Measurements from ENCODE around the gene H2AZ2. TPM values are rescaled to one million over a fixed set of nuclear protein-coding genes. Genes with fewer than 3 reads are reported as not detected.
A peak's percentile ranks its signal among the peaks of the same experiment; 100 is the strongest.

Gene H2AZ2
- total and polyA plus RNA-seq, 9 donors = 110 to 185 (median 135) TPM

- 90% methylated on average over 2 of the region's 5 CpGs for WGBS (ENCODE audit: insufficient coverage)
- H3K9me3 ChIP-seq (replicated peaks; ENCODE audit: control insufficient read depth, low read depth, low read length) = no peaks in the 10 kb centered on the region
- H3K4me1 ChIP-seq (ENCODE audit: control insufficient read depth, insufficient read depth, low read length) = peaks cover 8% of the 10 kb centered on the region
- no peak overlapping the region for H3K27ac ChIP-seq (ENCODE audit: low read length)
- no peak overlapping the region for H3K4me3 ChIP-seq (ENCODE audit: low read length)
- H3K27me3 ChIP-seq (ENCODE audit: control insufficient read depth, insufficient read depth, low read length) = no peaks in the 10 kb centered on the region
- H3K36me3 ChIP-seq (ENCODE audit: control insufficient read depth, insufficient read depth, low read length) = peaks cover 53% of the 10 kb centered on the region
- no peak for DNase-seq
These were observed 46.0 kb downstream of the H2AZ2 start for GRCh38 chr7:44801890-44802289.

GRCh38 chr7:44799939-44800338, 47.9 kb downstream of the H2AZ2 start:
- peaks cover 53% of the 10 kb centered on the region for H3K36me3 ChIP-seq (ENCODE audit: control insufficient read depth, insufficient read depth, low read length)
- 82% methylated on average over 2 of the region's 4 CpGs for WGBS (ENCODE audit: insufficient coverage)

GRCh38 chr7:44798649-44799305, 49.1 kb downstream of the H2AZ2 start:
- H3K36me3 ChIP-seq (ENCODE audit: control insufficient read depth, insufficient read depth, low read length) = peaks cover 46% of the 10 kb centered on the region

More at GRCh38 chr7:44799939-44800338, 47.9 kb downstream of the H2AZ2 start:
- DNase-seq = no peak
- H3K4me3 ChIP-seq (ENCODE audit: low read length) = no peak overlapping the region
- peaks cover 16% of the 10 kb centered on the region for H3K4me1 ChIP-seq (ENCODE audit: control insufficient read depth, insufficient read depth, low read length)
- no peaks in the 10 kb centered on the region for H3K9me3 ChIP-seq (replicated peaks; ENCODE audit: control insufficient read depth, low read depth, low read length)
- no peaks in the 10 kb centered on the region for H3K27me3 ChIP-seq (ENCODE audit: control insufficient read depth, insufficient read depth, low read length)
- no peak overlapping the region for H3K27ac ChIP-seq (ENCODE audit: low read length)

GRCh38 chr7:44797329-44798258, 50.3 kb downstream of the H2AZ2 start:
- peaks cover 34% of the 10 kb centered on the region for H3K36me3 ChIP-seq (ENCODE audit: control insufficient read depth, insufficient read depth, low read length)
- peak; percentile 97 for DNase-seq
- 10% methylated on average over 2 of the region's 26 CpGs for whole genome bisulfite sequencing (ENCODE audit: insufficient coverage)
- no peaks in the 10 kb centered on the region for H3K27me3 ChIP-seq (ENCODE audit: control insufficient read depth, insufficient read depth, low read length)
- H3K4me1 ChIP-seq (ENCODE audit: control insufficient read depth, insufficient read depth, low read length) = peaks cover 16% of the 10 kb centered on the region
- H3K4me3 ChIP-seq (ENCODE audit: low read length) = peak overlapping the region; percentile 68
- peak overlapping the region; percentile 99 for H3K27ac ChIP-seq (ENCODE audit: low read length)
- H3K9me3 ChIP-seq (replicated peaks; ENCODE audit: control insufficient read depth, low read depth, low read length) = no peaks in the 10 kb centered on the region

More at GRCh38 chr7:44798649-44799305, 49.1 kb downstream of the H2AZ2 start:
- no peaks in the 10 kb centered on the region for H3K27me3 ChIP-seq (ENCODE audit: control insufficient read depth, insufficient read depth, low read length)
- peak overlapping the region; percentile 68 for H3K4me3 ChIP-seq (ENCODE audit: low read length)
- WGBS (ENCODE audit: insufficient coverage) = no CpG with 5 or more reads among the region's 2 CpGs
- H3K9me3 ChIP-seq (replicated peaks; ENCODE audit: control insufficient read depth, low read depth, low read length) = no peaks in the 10 kb centered on the region
- no peak for DNase-seq
- H3K27ac ChIP-seq (ENCODE audit: low read length) = no peak overlapping the region
- H3K4me1 ChIP-seq (ENCODE audit: control insufficient read depth, insufficient read depth, low read length) = peaks cover 16% of the 10 kb centered on the region

GRCh38 chr7:44796504-44797328, 51.2 kb downstream of the H2AZ2 start, which contains the start of gene PPIA:
Gene PPIA (plus strand): TSS chr7:44796681. CDS start chr7:44796725, 44 bp downstream.
- Histone ChIP-seq H3K36me3 (ENCODE audit: control insufficient read depth, insufficient read depth, low read length) (peaks cover 25% of the 10 kb centered on the region), H3K4me3 (ENCODE audit: low read length) (peak within 1 kb of the TSS; percentile 91), H3K4me1 (ENCODE audit: control insufficient read depth, insufficient read depth, low read length) (peaks cover 16% of the 10 kb centered on the region), H3K27ac (ENCODE audit: low read length) (peak within 1 kb of the TSS; percentile 99), H3K27me3 (ENCODE audit: control insufficient read depth, insufficient read depth, low read length) (no peaks in the 10 kb centered on the region), H3K9me3 (replicated peaks; ENCODE audit: control insufficient read depth, low read depth, low read length) (no peaks in the 10 kb centered on the region)
- WGBS (ENCODE audit: insufficient coverage) = under 1% methylated on average over 94 of the region's 99 CpGs
- peak; percentile 100 for DNase-seq

- peak overlapping the region; percentile 82 for H3K27ac ChIP-seq (ENCODE audit: low read length)
- no peaks in the 10 kb centered on the region for H3K27me3 ChIP-seq (ENCODE audit: control insufficient read depth, insufficient read depth, low read length)
- DNase-seq = no peak
- peaks cover 16% of the 10 kb centered on the region for H3K4me1 ChIP-seq (ENCODE audit: control insufficient read depth, insufficient read depth, low read length)
- H3K4me3 ChIP-seq (ENCODE audit: low read length) = peak overlapping the region; percentile 91
- WGBS (ENCODE audit: insufficient coverage) = under 1% methylated on average over 59 of the region's 59 CpGs
- peaks cover 21% of the 10 kb centered on the region for H3K36me3 ChIP-seq (ENCODE audit: control insufficient read depth, insufficient read depth, low read length)
- H3K9me3 ChIP-seq (replicated peaks; ENCODE audit: control insufficient read depth, low read depth, low read length) = no peaks in the 10 kb centered on the region
These were observed 51.8 kb downstream of the H2AZ2 start for GRCh38 chr7:44796034-44796503.

GRCh38 chr7:44794331-44794730, 53.6 kb downstream of the H2AZ2 start:
- WGBS (ENCODE audit: insufficient coverage) = no CpG with 5 or more reads among the region's 3 CpGs
- Histone ChIP-seq H3K4me3 (ENCODE audit: low read length) (no peak overlapping the region), H3K27me3 (ENCODE audit: control insufficient read depth, insufficient read depth, low read length) (no peaks in the 10 kb centered on the region), H3K9me3 (replicated peaks; ENCODE audit: control insufficient read depth, low read depth, low read length) (no peaks in the 10 kb centered on the region), H3K27ac (ENCODE audit: low read length) (no peak overlapping the region), H3K36me3 (ENCODE audit: control insufficient read depth, insufficient read depth, low read length) (peaks cover 5% of the 10 kb centered on the region), H3K4me1 (ENCODE audit: control insufficient read depth, insufficient read depth, low read length) (peaks cover 16% of the 10 kb centered on the region)
- no peak for DNase-seq

GRCh38 chr7:44793919-44794318, 54.0 kb downstream of the H2AZ2 start:
- H3K9me3 ChIP-seq (replicated peaks; ENCODE audit: control insufficient read depth, low read depth, low read length) = no peaks in the 10 kb centered on the region
- peaks cover 14% of the 10 kb centered on the region for H3K4me1 ChIP-seq (ENCODE audit: control insufficient read depth, insufficient read depth, low read length)
- H3K36me3 ChIP-seq (ENCODE audit: control insufficient read depth, insufficient read depth, low read length) = peaks cover 4% of the 10 kb centered on the region
- no peaks in the 10 kb centered on the region for H3K27me3 ChIP-seq (ENCODE audit: control insufficient read depth, insufficient read depth, low read length)
- no peak overlapping the region for H3K4me3 ChIP-seq (ENCODE audit: low read length)
- no peak overlapping the region for H3K27ac ChIP-seq (ENCODE audit: low read length)
- WGBS (ENCODE audit: insufficient coverage) = 46% methylated on average over 2 of the region's 5 CpGs
- DNase-seq = no peak

- Histone ChIP-seq H3K36me3 (ENCODE audit: control insufficient read depth, insufficient read depth, low read length) (no peaks in the 10 kb centered on the region), H3K9me3 (replicated peaks; ENCODE audit: control insufficient read depth, low read depth, low read length) (no peaks in the 10 kb centered on the region), H3K4me1 (ENCODE audit: control insufficient read depth, insufficient read depth, low read length) (peaks cover 7% of the 10 kb centered on the region), H3K27ac (ENCODE audit: low read length) (no peak overlapping the region), H3K27me3 (ENCODE audit: control insufficient read depth, insufficient read depth, low read length) (no peaks in the 10 kb centered on the region), H3K4me3 (ENCODE audit: low read length) (no peak overlapping the region)
- no peak for DNase-seq
- 86% methylated on average over 2 of the region's 8 CpGs for WGBS (ENCODE audit: insufficient coverage)
These were observed 56.3 kb downstream of the H2AZ2 start for GRCh38 chr7:44791278-44792219.
